Activated naive CD4-positive, alpha-beta T cell treated with anti-CD3 and anti-CD28 coated beads, Interleukin-2, amount 50 U/mL, for 72 hours (primary cell): ENCODE data around the gene TARBP1. TPM values are rescaled to one million over a fixed set of nuclear protein-coding genes. Genes with fewer than 3 reads are reported as not detected.

Experiments
- ATAC-seq, 2 donors: fragments of 150-1000 bp; cut with Tn5 transposase; 2 replicates each; pipeline ENCODE4 v1.10.0; 2021; ENCODE audit warnings: mild to moderate bottlenecking in 2 of 2, moderate library complexity in 2 of 2
- DNase-seq, 2 donors: peaks; one replicate each; pipeline ENCODE4 v3.0.0; 2021 to 2022; ENCODE audit warnings: low spot score in 2 of 2
- H3K27ac Mint-ChIP-seq, 2 donors: one replicate each; pipeline ENCODE4 v1.8.0; 2022; ENCODE audit warnings: mild to moderate bottlenecking in 2 of 2, mixed read lengths in 2 of 2
- H3K36me3 Mint-ChIP-seq, 2 donors: one replicate each; pipeline ENCODE4 v1.8.0; 2022; ENCODE audit warnings: mixed read lengths in 2 of 2
- H3K9me3 Mint-ChIP-seq, 2 donors: one replicate each; pipeline ENCODE4 v1.8.0; 2022; ENCODE audit warnings: mixed read lengths in 2 of 2
- total RNA-seq, 2 donors: library from RNA; stranded (reverse); gene quantifications; one replicate each; pipeline ENCODE4 v1.2.3, GENCODE V29; 2022

The TARBP1 gene
- total RNA-seq, 2 donors from 2014 or later = 32.1 to 49.5 TPM

GRCh38 chr1:234474375-234474774 lies 4.6 kb downstream of the TARBP1 start:
- no peak overlapping the region for H3K27ac Mint-ChIP-seq
- no peak for ATAC-seq
- no peaks in the 10 kb centered on the region for H3K9me3 Mint-ChIP-seq

GRCh38 chr1:234473118-234473517 lies 5.9 kb downstream of the TARBP1 start:
- H3K27ac Mint-ChIP-seq = peak overlapping the region; percentile 41 to 48
- no peaks in the 10 kb centered on the region for H3K9me3 Mint-ChIP-seq
- DNase-seq (no peak), ATAC-seq (no peak)
- peaks cover 0 to 7% of the 10 kb centered on the region in 2 donors for H3K36me3 Mint-ChIP-seq

More at GRCh38 chr1:234474375-234474774, 4.6 kb downstream of the TARBP1 start:
- DNase-seq = no peak
- peaks cover 0 to 7% of the 10 kb centered on the region in 2 donors for H3K36me3 Mint-ChIP-seq

- H3K9me3 Mint-ChIP-seq = no peaks in the 10 kb centered on the region
Measured at GRCh38 chr1:234469376-234469775, 9.6 kb downstream of the TARBP1 start.

GRCh38 chr1:234468580-234468979 lies 10.4 kb downstream of the TARBP1 start:
- ATAC-seq (no peak), DNase-seq (no peak)
- H3K9me3 Mint-ChIP-seq = no peaks in the 10 kb centered on the region
- peaks cover 6 to 11% of the 10 kb centered on the region in 2 donors for H3K36me3 Mint-ChIP-seq
- no peak overlapping the region for H3K27ac Mint-ChIP-seq

More at GRCh38 chr1:234469376-234469775, 9.6 kb downstream of the TARBP1 start:
- Mint-ChIP-seq H3K36me3 (peaks cover 6 to 10% of the 10 kb centered on the region in 2 donors), H3K27ac (no peak overlapping the region)
- DNase-seq (no peak), ATAC-seq (no peak)

GRCh38 chr1:234467821-234468220 lies 11.2 kb downstream of the TARBP1 start:
- Mint-ChIP-seq H3K36me3 (peaks cover 6 to 11% of the 10 kb centered on the region in 2 donors), H3K9me3 (no peaks in the 10 kb centered on the region), H3K27ac (no peak overlapping the region)
- no peak for DNase-seq
- ATAC-seq = no peak

- H3K9me3 Mint-ChIP-seq = no peaks in the 10 kb centered on the region
- ATAC-seq (no peak), DNase-seq (no peak)
- H3K27ac Mint-ChIP-seq = no peak overlapping the region
- peaks cover 6 to 15% of the 10 kb centered on the region in 2 donors for H3K36me3 Mint-ChIP-seq
Measured at GRCh38 chr1:234466945-234467344, 12.0 kb downstream of the TARBP1 start.

GRCh38 chr1:234463749-234464148 lies 15.2 kb downstream of the TARBP1 start:
- ATAC-seq = no peak
- H3K36me3 Mint-ChIP-seq = peaks cover 6 to 18% of the 10 kb centered on the region in 2 donors

GRCh38 chr1:234460652-234461051 lies 18.3 kb downstream of the TARBP1 start:
- ATAC-seq = no peak

More at GRCh38 chr1:234463749-234464148, 15.2 kb downstream of the TARBP1 start:
- no peaks in the 10 kb centered on the region for H3K9me3 Mint-ChIP-seq
- H3K27ac Mint-ChIP-seq = no peak overlapping the region
- DNase-seq = no peak

GRCh38 chr1:234458352-234459017 lies 20.5 kb downstream of the TARBP1 start:
- DNase-seq (no peak), ATAC-seq (no peak)
- Mint-ChIP-seq H3K9me3 (no peaks in the 10 kb centered on the region), H3K36me3 (peaks cover 0 to 7% of the 10 kb centered on the region in 2 donors), H3K27ac (no peak overlapping the region)

More at GRCh38 chr1:234460652-234461051, 18.3 kb downstream of the TARBP1 start:
- H3K9me3 Mint-ChIP-seq = no peaks in the 10 kb centered on the region
- H3K36me3 Mint-ChIP-seq = peaks cover 6 to 18% of the 10 kb centered on the region in 2 donors
- DNase-seq = no peak
- no peak overlapping the region for H3K27ac Mint-ChIP-seq

GRCh38 chr1:234454926-234455325 lies 24.1 kb downstream of the TARBP1 start:
- ATAC-seq (no peak), DNase-seq (no peak)
- Mint-ChIP-seq H3K9me3 (no peaks in the 10 kb centered on the region), H3K27ac (no peak overlapping the region), H3K36me3 (peaks cover 5% of the 10 kb centered on the region in 2 donors)

- no peaks in the 10 kb centered on the region for H3K9me3 Mint-ChIP-seq
- no peak for ATAC-seq
- DNase-seq = no peak
- H3K36me3 Mint-ChIP-seq = peaks cover 5% of the 10 kb centered on the region in 2 donors
- H3K27ac Mint-ChIP-seq = peak overlapping the region in 1 of 2 donors; percentile 14
Measured at GRCh38 chr1:234452406-234452965, 26.5 kb downstream of the TARBP1 start.

GRCh38 chr1:234440348-234440747 lies 38.6 kb downstream of the TARBP1 start:
- no peak for ATAC-seq
- Mint-ChIP-seq H3K27ac (no peak overlapping the region), H3K36me3 (peaks cover 32 to 38% of the 10 kb centered on the region in 2 donors), H3K9me3 (peaks cover 0 to 6% of the 10 kb centered on the region in 2 donors)
- DNase-seq = no peak

- ATAC-seq = no peak
- no peak for DNase-seq
- Mint-ChIP-seq H3K36me3 (peaks cover 32 to 37% of the 10 kb centered on the region in 2 donors), H3K27ac (no peak overlapping the region), H3K9me3 (peaks cover 0 to 6% of the 10 kb centered on the region in 2 donors)
Measured at GRCh38 chr1:234438579-234438978, 40.4 kb downstream of the TARBP1 start.

GRCh38 chr1:234437423-234438171 lies 41.4 kb downstream of the TARBP1 start:
- ATAC-seq (no peak), DNase-seq (no peak)
- H3K36me3 Mint-ChIP-seq = peaks cover 33 to 35% of the 10 kb centered on the region in 2 donors
- H3K9me3 Mint-ChIP-seq = peaks cover 0 to 6% of the 10 kb centered on the region in 2 donors
- no peak overlapping the region for H3K27ac Mint-ChIP-seq

- H3K27ac Mint-ChIP-seq = no peak overlapping the region
- peaks cover 23 to 25% of the 10 kb centered on the region in 2 donors for H3K36me3 Mint-ChIP-seq
- no peak for ATAC-seq
- H3K9me3 Mint-ChIP-seq = peaks cover 0 to 6% of the 10 kb centered on the region in 2 donors
- DNase-seq = no peak
Measured at GRCh38 chr1:234435620-234436019, 43.4 kb downstream of the TARBP1 start.

- no peak for ATAC-seq
- H3K9me3 Mint-ChIP-seq = no peaks in the 10 kb centered on the region
- DNase-seq = no peak
- H3K36me3 Mint-ChIP-seq = peaks cover 14 to 16% of the 10 kb centered on the region in 2 donors
- H3K27ac Mint-ChIP-seq = peak overlapping the region in 1 of 2 donors; percentile 70
Measured at GRCh38 chr1:234434706-234435105, 44.3 kb downstream of the TARBP1 start.
